HepG2 (cell line): ENCODE results near the gene LSM12. TPM values are rescaled to one million over a fixed set of nuclear protein-coding genes. Genes with fewer than 3 reads are reported as not detected.

ENCODE experiments used
- ASH2L ChIP-seq: fragments of 300-600, 200-600 bp; sonication (generic); IDR thresholded peaks from 2 replicates; pipeline ENCODE4 v1.7.0; 2017; ENCODE audit warnings: low read depth, mild to moderate bottlenecking, moderate library complexity, mixed read lengths, low read length; ENCODE audit not compliant: insufficient read length
- ATAD3A ChIP-seq: sonication (generic); formaldehyde crosslinking; IDR thresholded peaks from 2 replicates; pipeline ENCODE4 v1.4.0; 2020; ENCODE audit warnings: missing genetic modification reagents
- CSRNP1 ChIP-seq: sonication (generic); formaldehyde crosslinking; IDR thresholded peaks from 2 replicates; pipeline ENCODE4 v1.8.1; 2023; ENCODE audit warnings: mild to moderate bottlenecking, missing genetic modification reagents
- IKZF5 ChIP-seq: IDR thresholded peaks from 2 replicates; pipeline ENCODE4 v1.6.1; 2018; ENCODE audit warnings: missing genetic modification reagents, mild to moderate bottlenecking, missing compliant biosample characterization
- KLF9 ChIP-seq: IDR thresholded peaks from 2 replicates; pipeline ENCODE4 v1.6.1; 2016; ENCODE audit warnings: low read depth
- NAIF1 ChIP-seq: sonication (generic); formaldehyde crosslinking; IDR thresholded peaks from 2 replicates; pipeline ENCODE4 v1.5.0; 2020; ENCODE audit warnings: mild to moderate bottlenecking, missing genetic modification reagents, borderline replicate concordance
- NCOA5 ChIP-seq: sonication (generic); formaldehyde crosslinking; IDR thresholded peaks from 2 replicates; pipeline ENCODE4 v1.4.0; 2020; ENCODE audit warnings: missing genetic modification reagents
- NFAT5 ChIP-seq: sonication (generic); formaldehyde crosslinking; IDR thresholded peaks from 2 replicates; pipeline ENCODE4 v1.4.0; 2020; ENCODE audit warnings: missing genetic modification reagents
- PHF8 ChIP-seq: sonication (generic); formaldehyde crosslinking; IDR thresholded peaks from 2 replicates; pipeline ENCODE4 v1.5.0; 2020; ENCODE audit warnings: missing genetic modification reagents
- ZBTB7B ChIP-seq: sonication (generic); formaldehyde crosslinking; IDR thresholded peaks from 2 replicates; pipeline ENCODE4 v1.4.0; 2020; ENCODE audit warnings: missing genetic modification reagents
- ZFAT ChIP-seq: sonication (generic); formaldehyde crosslinking; conservative IDR thresholded peaks from 2 replicates; pipeline ENCODE4 v1.8.1; 2023; ENCODE audit warnings: missing genetic modification reagents, inconsistent platforms
- ZNF101 ChIP-seq: sonication (generic); formaldehyde crosslinking; IDR thresholded peaks from 2 replicates; pipeline ENCODE4 v1.4.0; 2020; ENCODE audit warnings: mild to moderate bottlenecking, low read depth, missing genetic modification reagents, borderline replicate concordance
- ZNF292 ChIP-seq: sonication (generic); formaldehyde crosslinking; IDR thresholded peaks from 2 replicates; pipeline ENCODE4 v1.8.1; 2022; ENCODE audit warnings: mild to moderate bottlenecking, low read depth, missing genetic modification reagents, borderline replicate concordance
- ZNF362 ChIP-seq: sonication (generic); formaldehyde crosslinking; IDR thresholded peaks from 2 replicates; pipeline ENCODE4 v1.4.0; 2020; ENCODE audit warnings: missing genetic modification reagents, mild to moderate bottlenecking, borderline replicate concordance
- ZNF547 ChIP-seq: sonication (generic); formaldehyde crosslinking; IDR thresholded peaks from 2 replicates; pipeline ENCODE4 v1.5.1; 2020; ENCODE audit warnings: mild to moderate bottlenecking, missing genetic modification reagents
- ZNF557 ChIP-seq: sonication (generic); formaldehyde crosslinking; IDR thresholded peaks from 2 replicates; pipeline ENCODE4 v1.4.0; 2020; ENCODE audit warnings: missing genetic modification reagents
- ZNF652 ChIP-seq: IDR thresholded peaks from 2 replicates; pipeline ENCODE4 v1.6.1; 2016; ENCODE audit warnings: low read depth, borderline replicate concordance
- ZNF775 ChIP-seq: sonication (generic); formaldehyde crosslinking; IDR thresholded peaks from 2 replicates; pipeline ENCODE4 v1.4.0; 2020; ENCODE audit warnings: missing genetic modification reagents, mild to moderate bottlenecking, moderate library complexity, borderline replicate concordance
- ZNF839 ChIP-seq: sonication (generic); formaldehyde crosslinking; IDR thresholded peaks from 2 replicates; pipeline ENCODE4 v1.4.0; 2020; ENCODE audit warnings: missing genetic modification reagents, mild to moderate bottlenecking, borderline replicate concordance
- polyA plus RNA-seq, 8 experiments: library from polyadenylated mRNA; depleted of rRNA in 3 of 8; stranded (reverse) in 7 of 8; unstranded in 1 of 8; fragments of >200 nt; fragmentation: Illumina TruSeq in 4 of 8; extraction: Trizol in 4 of 8; gene quantifications; 2 replicates each; pipeline versions ENCODE4 v1.2.1 to v1.2.3, GENCODE V29; 2011 to 2016; ENCODE audit warnings: low read depth in 4 of 8, missing spikeins in 1 of 8, mixed read lengths in 1 of 8; ENCODE audit not compliant: insufficient read depth in 1 of 8
- total RNA-seq, 5 experiments: library from RNA; depleted of rRNA; stranded (reverse); fragments of >200 nt; fragmentation: Illumina TruSeq; extraction: Trizol; gene quantifications; 2 replicates each; pipeline ENCODE4 v1.2.3, GENCODE V29; 2016; ENCODE audit warnings: low read depth in 1 of 5

The LSM12 gene
- total and polyA plus RNA-seq, 2 of the 13 experiments (the other 11 are each of a cell fraction or from before 2014, with no cell fraction given), result 52.8 to 55.7 TPM

- TF ChIP-seq NFAT5 (no peak), ZNF292 (CRISPR knock-in tag) (peak; percentile 78; the same call in 1 of the 2 replicates), ASH2L (peak; percentile 77), ATAD3A (CRISPR knock-in tag) (peak; percentile 71; the same call in 1 of the 2 replicates), IKZF5 (CRISPR knock-in tag) (no peak; the same call in 1 of the 2 replicates), ZNF775 (no peak), ZFAT (CRISPR knock-in tag) (no peak), ZNF362 (CRISPR knock-in tag) (0 out of 2 replicates have a peak, but pooled peaks have one; percentile 17), KLF9 (peak; percentile 28; the same call in 1 of the 2 replicates), ZBTB7B (CRISPR knock-in tag) (peak; percentile 47; the same call in 1 of the 2 replicates), ZNF652 (CRISPR knock-in tag) (no peak), ZNF557 (CRISPR knock-in tag) (peak; percentile 36; the same call in 1 of the 2 replicates), ZNF547 (CRISPR knock-in tag) (0 out of 2 replicates have a peak, but pooled peaks have one; percentile 63), ZNF839 (peak; percentile 47; the same call in 1 of the 2 replicates), CSRNP1 (peak; percentile 61; the same call in 1 of the 2 replicates), PHF8 (CRISPR knock-in tag) (peak; percentile 23; the same call in 1 of the 2 replicates), NCOA5 (CRISPR knock-in tag) (no peak), NAIF1 (CRISPR knock-in tag) (peak; percentile 53; the same call in 1 of the 2 replicates), ZNF101 (no peak)
These were observed 29.4 kb upstream of the LSM12 start (continued) for GRCh38 chr17:44095647-44096496.
